GM18505 (cell line): ENCODE results near the gene PTPDC1.

Experiments
- ATAC-seq: cut with Tn5 transposase; IDR thresholded peaks from one replicate; pipeline ENCODE4 v1.9.1; 2021; ENCODE audit not compliant: unreplicated experiment
- POLR2A ChIP-seq: IDR thresholded peaks from 4 replicates; pipeline ENCODE4 v1.6.1; 2011; ENCODE audit warnings: borderline replicate concordance; ENCODE audit not compliant: insufficient read depth, insufficient read length; ENCODE audit errors: extremely low read depth

PTPDC1 gene

GRCh38 chr9:94148419-94148818 lies 64.2 kb downstream of the PTPDC1 start:
- no peak for ATAC-seq
- no peak for TF ChIP-seq POLR2A

GRCh38 chr9:94149696-94150095 lies 65.4 kb downstream of the PTPDC1 start:
- TF ChIP-seq POLR2A = no peak
- no peak for ATAC-seq

- TF ChIP-seq POLR2A = no peak
- ATAC-seq = no peak
Measured at GRCh38 chr9:94150279-94150828, 66.1 kb downstream of the PTPDC1 start.

- TF ChIP-seq POLR2A = no peak
Measured at GRCh38 chr9:94150890-94151650, 66.8 kb downstream of the PTPDC1 start.

GRCh38 chr9:94153905-94154304 lies 69.6 kb downstream of the PTPDC1 start:
- TF ChIP-seq POLR2A = no peak
- no peak for ATAC-seq

More at GRCh38 chr9:94150890-94151650, 66.8 kb downstream of the PTPDC1 start:
- ATAC-seq = no peak

GRCh38 chr9:94156348-94157049 lies 72.2 kb downstream of the PTPDC1 start:
- no peak for TF ChIP-seq POLR2A
- no peak for ATAC-seq

GRCh38 chr9:94157050-94157801 lies 73.0 kb downstream of the PTPDC1 start:
- no peak for TF ChIP-seq POLR2A
- no peak for ATAC-seq
